Aorta (tissue), 5 donors: ENCODE measurements around the gene ELMO2. TPM values are rescaled to one million over a fixed set of nuclear protein-coding genes. Genes with fewer than 3 reads are reported as not detected.
A peak's percentile ranks its signal among the peaks of the same experiment; 100 is the strongest.

ENCODE experiments used
- ATAC-seq: fragments of 200-7000 bp; cut with Tn5 transposase; one replicate; pipeline ENCODE4 v1.9.1; 2022; ENCODE audit warnings: moderate library complexity; ENCODE audit not compliant: low FRiP score
- DNase-seq, 2 donors: peaks; one replicate each; pipeline ENCODE4 v3.0.0-alpha.2; 2020
- H3K27ac ChIP-seq, 2 donors: one replicate each; pipeline ENCODE4 v1.5.1; 2013; ENCODE audit warnings: low read length in 2 of 2, mild to moderate bottlenecking in 2 of 2, moderate library complexity in 2 of 2, control low read depth in 1 of 2, inconsistent platforms in 1 of 2, low read depth in 1 of 2
- H3K27me3 ChIP-seq, 2 donors: one replicate each; pipeline ENCODE4 v1.6.1; 2013; ENCODE audit warnings: control low read depth in 1 of 2, low read length in 1 of 2, mild to moderate bottlenecking in 1 of 2, moderate library complexity in 1 of 2; ENCODE audit not compliant: insufficient read depth in 2 of 2, control insufficient read depth in 1 of 2
- H3K36me3 ChIP-seq, 2 donors: one replicate each; pipeline ENCODE4 v1.6.1; 2013; ENCODE audit warnings: control low read depth in 1 of 2, low read length in 1 of 2, mild to moderate bottlenecking in 1 of 2; ENCODE audit not compliant: insufficient read depth in 2 of 2, control insufficient read depth in 1 of 2
- H3K4me1 ChIP-seq, 2 donors: one replicate each; pipeline ENCODE4 v1.6.1; 2013; ENCODE audit warnings: low read length in 2 of 2, control low read depth in 1 of 2, mild to moderate bottlenecking in 1 of 2, moderate library complexity in 1 of 2; ENCODE audit not compliant: insufficient read depth in 2 of 2, control insufficient read depth in 1 of 2
- H3K4me3 ChIP-seq, 2 donors: one replicate each; pipeline ENCODE4 v1.5.1; 2013; ENCODE audit warnings: low read length in 2 of 2, control low read depth in 1 of 2, mild to moderate bottlenecking in 1 of 2
- H3K9me3 ChIP-seq: one replicate; pipeline ENCODE4 v1.6.1; 2013; ENCODE audit warnings: mild to moderate bottlenecking, low read length; ENCODE audit not compliant: control insufficient read depth
- WGBS, 2 donors: extraction: QIAGEN DNeasy Blood & Tissue Kit; methylation state at CpG; one replicate each; pipeline ENCODE4 v1.1.7; 2013; 5-methylcytosine and 5-hydroxymethylcytosine counted together
- intact Hi-C, 2 donors: fragments of 100-400 bp; cut with DNase I; formaldehyde crosslinking; loops; one replicate each; pipeline versions ENCODE4 v1.14.2 to v1.15.0; 2022
- polyA plus RNA-seq, 2 donors: library from polyadenylated mRNA; stranded (reverse); fragments of 200-250 nt; gene quantifications; one replicate each; pipeline ENCODE4 v1.2.3, GENCODE V29; 2013
- total RNA-seq, 2 donors: library from RNA; stranded (reverse); fragmentation: NEBNext Ultra II Directional; extraction: Animal tissue kit (Norgen Biotek cat#: 25700); gene quantifications; one replicate each; pipeline ENCODE4 v1.2.1, GENCODE V29; 2021
- donor health status: healthy with polysubstance abuse.
- donor health status: Bipolar disorder and iron deficiency.
- donor health status: DM: no; HTN: no; CAD: no.
- donor health status: DM: no; HTN: no; CAD: no.
- donor health status: DM: yes; HTN: yes; CAD: no.

ELMO2 gene
- total and polyA plus RNA-seq, 4 donors: 19.3 to 51.6 (median 35.8) TPM

- H3K9me3 ChIP-seq: no peaks in the 10 kb centered on the region
- no peaks in the 10 kb centered on the region for H3K27me3 ChIP-seq
- H3K36me3 ChIP-seq: peaks cover 0 to 1% of the 10 kb centered on the region in 2 donors
- intact Hi-C loops: loop anchor here in 1 of 2 donors (10.0 kb wide), 1 partner anchor 323 kb away; the partner anchor contains the start of gene TP53RK
- WGBS, 2 donors: 76 to 79% methylated on average over 5 of the region's 5 CpGs
- peaks cover 0 to 3% of the 10 kb centered on the region in 2 donors for H3K4me1 ChIP-seq
- no peak overlapping the region for H3K4me3 ChIP-seq
- H3K27ac ChIP-seq: no peak overlapping the region
- ATAC-seq (no peak), DNase-seq (no peak)
These were observed 45.0 kb downstream of the ELMO2 start for GRCh38 chr20:46361381-46361780.

GRCh38 chr20:46359233-46359751 lies 47.1 kb downstream of the ELMO2 start:
- DNase-seq (no peak), ATAC-seq (no peak)
- no peak overlapping the region for H3K4me3 ChIP-seq
- no peaks in the 10 kb centered on the region for H3K27me3 ChIP-seq
- no peaks in the 10 kb centered on the region for H3K9me3 ChIP-seq
- peaks cover 0 to 3% of the 10 kb centered on the region in 2 donors for H3K4me1 ChIP-seq
- intact Hi-C loops: no loop called here
- 59 to 62% methylated on average over 10 of the region's 10 CpGs for WGBS, 2 donors
- H3K27ac ChIP-seq: no peak overlapping the region
- no peaks in the 10 kb centered on the region for H3K36me3 ChIP-seq

- Histone ChIP-seq H3K9me3 (no peaks in the 10 kb centered on the region), H3K4me3 (no peak overlapping the region), H3K27ac (no peak overlapping the region), H3K36me3 (no peaks in the 10 kb centered on the region), H3K27me3 (no peaks in the 10 kb centered on the region), H3K4me1 (peaks cover 0 to 3% of the 10 kb centered on the region in 2 donors)
- ATAC-seq (no peak), DNase-seq (no peak)
- intact Hi-C loops: no loop called here
- 86 to 90% methylated on average over 19 of the region's 19 CpGs for WGBS, 2 donors
These were observed 47.9 kb downstream of the ELMO2 start for GRCh38 chr20:46358346-46359058.

GRCh38 chr20:46357030-46357514 lies 49.3 kb downstream of the ELMO2 start:
- Histone ChIP-seq H3K4me3 (no peak overlapping the region), H3K27me3 (no peaks in the 10 kb centered on the region), H3K36me3 (no peaks in the 10 kb centered on the region), H3K4me1 (peaks cover 0 to 2% of the 10 kb centered on the region in 2 donors), H3K9me3 (no peaks in the 10 kb centered on the region), H3K27ac (peak overlapping the region in 1 of 2 donors; percentile 0)
- DNase-seq (no peak), ATAC-seq (peak; percentile 50)
- 6% methylated on average over 13 of the region's 13 CpGs for WGBS, 2 donors
- intact Hi-C loops: no loop called here

- H3K4me1 ChIP-seq: no peaks in the 10 kb centered on the region
- DNase-seq (no peak), ATAC-seq (no peak)
- H3K9me3 ChIP-seq: no peaks in the 10 kb centered on the region
- no peak overlapping the region for H3K27ac ChIP-seq
- intact Hi-C loops: no loop called here
- WGBS, 2 donors: 63 to 68% methylated on average over 23 of the region's 23 CpGs
- no peak overlapping the region for H3K4me3 ChIP-seq
- no peaks in the 10 kb centered on the region for H3K36me3 ChIP-seq
- no peaks in the 10 kb centered on the region for H3K27me3 ChIP-seq
These were observed 50.0 kb downstream of the ELMO2 start for GRCh38 chr20:46356195-46357029.

GRCh38 chr20:46355778-46356177 lies 50.6 kb downstream of the ELMO2 start:
- no peaks in the 10 kb centered on the region for H3K27me3 ChIP-seq
- ATAC-seq: no peak
- intact Hi-C loops: no loop called here
- 76 to 78% methylated on average over 7 of the region's 7 CpGs for WGBS, 2 donors
- H3K36me3 ChIP-seq: no peaks in the 10 kb centered on the region
- H3K4me3 ChIP-seq: no peak overlapping the region
- no peak overlapping the region for H3K27ac ChIP-seq
- no peaks in the 10 kb centered on the region for H3K4me1 ChIP-seq
- DNase-seq: no peak
- no peaks in the 10 kb centered on the region for H3K9me3 ChIP-seq

- intact Hi-C loops: no loop called here
- ATAC-seq: no peak
- Histone ChIP-seq H3K36me3 (no peaks in the 10 kb centered on the region), H3K4me3 (no peak overlapping the region), H3K27ac (no peak overlapping the region), H3K4me1 (no peaks in the 10 kb centered on the region), H3K27me3 (no peaks in the 10 kb centered on the region), H3K9me3 (no peaks in the 10 kb centered on the region)
- DNase-seq: no peak
- WGBS, 2 donors: 90 to 94% methylated on average over 20 of the region's 20 CpGs
These were observed 51.3 kb downstream of the ELMO2 start for GRCh38 chr20:46354920-46355654.

GRCh38 chr20:46354207-46354555 lies 52.2 kb downstream of the ELMO2 start:
- intact Hi-C loops: no loop called here

More at GRCh38 chr20:46354207-46354555, 52.2 kb downstream of the ELMO2 start:
- DNase-seq (no peak), ATAC-seq (no peak)
- no peaks in the 10 kb centered on the region for H3K27me3 ChIP-seq
- WGBS, 2 donors: 78 to 79% methylated on average over 4 of the region's 4 CpGs
- H3K4me3 ChIP-seq: no peak overlapping the region
- no peak overlapping the region for H3K27ac ChIP-seq
- no peaks in the 10 kb centered on the region for H3K4me1 ChIP-seq
- no peaks in the 10 kb centered on the region for H3K9me3 ChIP-seq
- no peaks in the 10 kb centered on the region for H3K36me3 ChIP-seq
